GM19324 (cell line): ENCODE data around the gene KRTAP3-1.
"Not testable (repeated sequence)": the region's sequence is repeated elsewhere in the genome, so short reads cannot be mapped to it uniquely, and the experiment has no call there.

ENCODE experiments used
- ATAC-seq: cut with Tn5 transposase; IDR thresholded peaks from one replicate; pipeline ENCODE4 v1.9.1; 2021; ENCODE audit warnings: mild to moderate bottlenecking, moderate library complexity; ENCODE audit not compliant: unreplicated experiment, low FRiP score

KRTAP3-1 gene

GRCh38 chr17:41016578-41017215, 7.8 kb upstream of the KRTAP3-1 start:
- no peak for ATAC-seq

GRCh38 chr17:41015454-41015853, 6.5 kb upstream of the KRTAP3-1 start:
- no peak for ATAC-seq

GRCh38 chr17:41013606-41014005, 4.7 kb upstream of the KRTAP3-1 start:
- no peak for ATAC-seq

GRCh38 chr17:41013181-41013580, 4.3 kb upstream of the KRTAP3-1 start:
- no peak for ATAC-seq

GRCh38 chr17:41012326-41013120, 3.6 kb upstream of the KRTAP3-1 start:
- ATAC-seq: no peak

- ATAC-seq: no peak
These were observed 1.5 kb upstream of the KRTAP3-1 start for GRCh38 chr17:41010441-41010840.

GRCh38 chr17:41009936-41010335, 1.0 kb upstream of the KRTAP3-1 start:
- ATAC-seq: no peak

GRCh38 chr17:41009301-41009760, 403 bp upstream of the KRTAP3-1 start:
- no peak for ATAC-seq

- ATAC-seq: no peak
These were observed 4.5 kb downstream of the KRTAP3-1 start for GRCh38 chr17:41004397-41004796.

- no peak for ATAC-seq
These were observed 5.0 kb downstream of the KRTAP3-1 start for GRCh38 chr17:41003926-41004325.

- ATAC-seq: no peak
These were observed 6.1 kb downstream of the KRTAP3-1 start for GRCh38 chr17:41002814-41003213.

GRCh38 chr17:41001795-41002194, 7.1 kb downstream of the KRTAP3-1 start:
- no peak for ATAC-seq

GRCh38 chr17:40999563-40999962, 9.4 kb downstream of the KRTAP3-1 start, which contains the start of gene KRTAP3-2:
TSS of gene KRTAP3-2 (minus strand) at chr17:40999906. CDS start at chr17:40999853, 53 bp downstream.
- ATAC-seq: not testable (repeated sequence)

GRCh38 chr17:40997361-40997760, 11.6 kb downstream of the KRTAP3-1 start:
- ATAC-seq: no peak

- no peak for ATAC-seq
These were observed 12.1 kb downstream of the KRTAP3-1 start for GRCh38 chr17:40996829-40997228.

GRCh38 chr17:40995116-40995515, 13.8 kb downstream of the KRTAP3-1 start:
- ATAC-seq: no peak

- ATAC-seq: no peak
These were observed 15.1 kb downstream of the KRTAP3-1 start, which contains the start of gene KRTAP3-3 for GRCh38 chr17:40993839-40994238. TSS of gene KRTAP3-3 (minus strand) at chr17:40994164. CDS start at chr17:40994097, 67 bp downstream.

GRCh38 chr17:40993084-40993483, 15.8 kb downstream of the KRTAP3-1 start:
- no peak for ATAC-seq

- ATAC-seq: no peak
These were observed 16.3 kb downstream of the KRTAP3-1 start for GRCh38 chr17:40992666-40993065.

- ATAC-seq: no peak
These were observed 22.0 kb downstream of the KRTAP3-1 start for GRCh38 chr17:40986920-40987319.

- no peak for ATAC-seq
These were observed 24.7 kb downstream of the KRTAP3-1 start, which contains the start of gene KRT40 for GRCh38 chr17:40984226-40984625. TSS of gene KRT40 (minus strand) at chr17:40984326. CDS start at chr17:40984273, 53 bp downstream.
